Activated naive CD4-positive, alpha-beta T cell treated with anti-CD3 and anti-CD28 coated beads for 36 hours (primary cell): Measurements from ENCODE around the gene TUSC1. TPM values are rescaled to one million over a fixed set of nuclear protein-coding genes. Genes with fewer than 3 reads are reported as not detected.
"Not testable (repeated sequence)": the region's sequence is repeated elsewhere in the genome, so short reads cannot be mapped to it uniquely, and the experiment has no call there.

ENCODE experiments used
- CTCF ChIA-PET: fragments of 350-600 bp; sonication (Branson Sonifier 250); formaldehyde crosslinking; loops from one replicate; lab custom pipeline; 2021; ENCODE audit warnings: antibody characterized with exemption; lab: Charles Lee
- DNase-seq: peaks from one replicate; pipeline ENCODE4 v3.0.0-alpha.2; 2020
- H3K27ac Mint-ChIP-seq: one replicate; pipeline ENCODE4 v1.8.0; 2021; ENCODE audit warnings: mild to moderate bottlenecking, mixed read lengths
- H3K27me3 Mint-ChIP-seq: one replicate; pipeline ENCODE4 v1.8.0; 2021; ENCODE audit warnings: low read depth, mixed read lengths
- H3K36me3 Mint-ChIP-seq: one replicate; pipeline ENCODE4 v1.8.0; 2021; ENCODE audit warnings: low read depth, mixed read lengths
- H3K4me1 Mint-ChIP-seq: one replicate; pipeline ENCODE4 v1.8.0; 2021; ENCODE audit warnings: low read depth, mixed read lengths
- H3K4me3 Mint-ChIP-seq: one replicate; pipeline ENCODE4 v1.8.0; 2021; ENCODE audit warnings: mild to moderate bottlenecking, moderate library complexity, mixed read lengths
- H3K9me3 Mint-ChIP-seq: one replicate; pipeline ENCODE4 v1.8.0; 2021; ENCODE audit warnings: mixed read lengths
- intact Hi-C: fragments of 100-400 bp; cut with micrococcal nuclease; formaldehyde crosslinking; loops from one replicate; pipeline ENCODE4 v1.15.1; 2023
- total RNA-seq, 2 experiments: library from RNA; stranded (reverse); gene quantifications; one replicate each; pipeline ENCODE4 v1.2.3, GENCODE V29; 2021

TUSC1 gene
- not detected for total RNA-seq

DNA sequence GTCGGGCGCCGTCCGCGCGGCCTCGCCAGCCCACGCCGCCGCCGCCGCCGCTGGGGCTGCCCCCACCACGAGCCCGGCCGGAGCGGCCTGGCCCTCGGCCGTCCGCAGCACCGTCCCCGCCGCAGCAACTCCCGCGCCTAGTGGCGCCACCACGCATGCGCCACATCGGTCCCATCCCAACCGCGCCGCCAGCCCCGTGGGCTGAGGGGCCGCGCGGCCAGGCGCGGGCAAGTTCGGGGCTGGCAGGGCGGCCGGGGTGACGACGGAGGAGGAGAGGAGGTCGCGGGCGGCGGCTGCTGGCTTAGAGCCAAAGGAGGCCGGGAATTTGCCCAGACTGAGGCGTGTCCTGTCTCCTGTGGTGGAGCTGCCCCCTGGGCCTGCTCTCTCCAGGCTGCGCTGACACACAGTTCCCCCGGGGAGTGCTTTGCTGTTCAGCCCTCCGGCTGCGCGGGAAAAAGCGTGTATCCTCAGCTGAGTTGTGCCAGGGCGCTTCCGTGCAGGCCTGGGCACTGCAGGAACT lies at the start of gene TUSC1:
TUSC1 (minus strand) TSS at position 298 of the 520 bp plus-strand sequence; CDS start at position 166, 132 bp downstream.
- intact Hi-C loops = no loop called here
- DNase-seq = peak; percentile 8
- CTCF ChIA-PET = no interaction called here
- Mint-ChIP-seq H3K4me1 (peaks cover 3% of the 10 kb centered on the region), H3K27me3 (peaks cover 29% of the 10 kb centered on the region), H3K4me3 (peak within 1 kb of the TSS; percentile 27), H3K27ac (no peak within 1 kb of the TSS), H3K36me3 (peaks cover 2% of the 10 kb centered on the region), H3K9me3 (peaks cover 4% of the 10 kb centered on the region)

DNA sequence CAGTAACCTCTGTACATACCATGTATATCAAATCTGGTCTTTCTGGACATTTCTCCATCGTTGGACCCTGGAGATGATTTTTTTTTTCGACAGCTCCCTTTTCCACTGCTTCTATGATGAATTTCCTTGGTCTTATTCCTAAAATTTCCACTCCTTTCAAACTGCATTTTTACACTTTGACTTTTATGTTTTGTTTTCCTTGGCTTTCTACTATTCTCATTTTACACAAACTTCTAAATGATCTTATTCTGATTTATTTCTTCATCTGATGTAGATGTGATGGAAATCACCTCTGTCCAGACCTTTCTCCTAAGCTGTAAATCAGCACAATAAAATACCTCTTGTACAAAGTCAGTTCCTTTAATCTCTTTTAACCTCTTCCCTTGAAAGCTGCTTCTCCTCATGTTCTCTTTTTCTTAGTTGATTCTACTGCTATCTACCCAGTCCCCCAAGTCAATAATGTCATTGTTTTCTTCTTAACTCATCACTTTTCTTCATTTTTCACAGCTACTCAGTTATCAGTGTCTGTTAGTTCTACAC lies 48.7 kb upstream of the TUSC1 start:
- intact Hi-C loops = no loop called here
- DNase-seq = no peak
- Mint-ChIP-seq H3K36me3 (no peaks in the 10 kb centered on the region), H3K4me1 (no peaks in the 10 kb centered on the region), H3K4me3 (no peak overlapping the region), H3K9me3 (peaks cover 7% of the 10 kb centered on the region), H3K27ac (no peak overlapping the region), H3K27me3 (no peaks in the 10 kb centered on the region)
- CTCF ChIA-PET = no interaction called here

DNA sequence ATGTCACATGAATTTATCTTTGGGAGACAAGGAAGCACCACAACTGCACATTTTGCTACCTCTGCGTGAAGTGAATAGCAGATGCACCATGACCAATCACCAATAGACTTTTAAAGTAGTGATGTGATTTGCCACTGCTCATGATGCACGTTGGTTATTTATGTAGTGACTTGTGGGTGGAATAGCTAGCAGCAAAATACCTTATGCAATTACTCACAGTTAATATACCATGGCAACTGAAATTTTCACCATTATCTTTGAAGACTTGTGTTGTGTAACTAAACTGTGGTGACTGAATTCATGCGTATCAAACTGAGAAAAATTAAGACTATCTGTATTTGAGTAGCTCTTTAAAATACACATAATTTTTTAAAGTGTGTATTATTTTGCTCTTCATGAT lies 46.2 kb upstream of the TUSC1 start:
- no peak for DNase-seq
- no peak overlapping the region for H3K27ac Mint-ChIP-seq
- H3K9me3 Mint-ChIP-seq = peaks cover 2% of the 10 kb centered on the region
- intact Hi-C loops = no loop called here
- no peaks in the 10 kb centered on the region for H3K36me3 Mint-ChIP-seq
- CTCF ChIA-PET = no interaction called here
- H3K4me3 Mint-ChIP-seq = no peak overlapping the region
- no peaks in the 10 kb centered on the region for H3K4me1 Mint-ChIP-seq
- H3K27me3 Mint-ChIP-seq = no peaks in the 10 kb centered on the region

DNA sequence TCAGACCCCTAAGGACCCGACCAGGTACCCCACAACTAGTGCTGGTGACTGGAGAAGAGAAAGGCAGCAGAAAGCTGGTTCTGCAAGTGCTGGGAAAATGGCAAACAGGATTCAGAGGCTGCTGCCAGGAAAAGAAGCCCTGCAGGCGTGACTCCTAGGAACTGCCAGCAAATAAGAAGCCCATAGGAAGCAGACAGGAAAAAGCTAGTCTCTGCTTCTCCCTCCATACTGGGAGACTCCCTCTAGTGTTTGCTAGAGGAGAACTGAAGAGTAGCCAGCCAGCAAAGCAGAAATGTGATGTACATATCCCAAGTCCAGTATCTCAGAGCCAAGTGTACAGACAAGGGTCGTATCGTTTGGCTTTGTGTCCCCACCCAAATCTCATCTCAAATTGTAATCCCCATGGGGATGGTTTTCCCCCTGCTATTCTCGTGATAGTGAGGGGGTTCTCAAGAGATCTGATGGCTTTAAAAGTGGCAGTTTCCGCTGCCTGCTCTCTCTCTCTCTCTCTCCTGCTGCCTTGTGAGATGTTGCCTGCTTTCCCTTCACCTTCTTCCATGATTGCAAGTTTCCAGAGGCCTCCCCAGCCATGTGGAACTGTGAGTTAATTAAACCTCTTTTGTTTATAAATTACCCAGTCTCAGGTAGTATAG lies 38.1 kb upstream of the TUSC1 start:
- Mint-ChIP-seq H3K9me3 (peaks cover 6% of the 10 kb centered on the region), H3K27ac (no peak overlapping the region), H3K36me3 (no peaks in the 10 kb centered on the region), H3K4me3 (no peak overlapping the region), H3K27me3 (no peaks in the 10 kb centered on the region), H3K4me1 (no peaks in the 10 kb centered on the region)
- intact Hi-C loops = no loop called here
- CTCF ChIA-PET = no interaction called here
- no peak for DNase-seq

DNA sequence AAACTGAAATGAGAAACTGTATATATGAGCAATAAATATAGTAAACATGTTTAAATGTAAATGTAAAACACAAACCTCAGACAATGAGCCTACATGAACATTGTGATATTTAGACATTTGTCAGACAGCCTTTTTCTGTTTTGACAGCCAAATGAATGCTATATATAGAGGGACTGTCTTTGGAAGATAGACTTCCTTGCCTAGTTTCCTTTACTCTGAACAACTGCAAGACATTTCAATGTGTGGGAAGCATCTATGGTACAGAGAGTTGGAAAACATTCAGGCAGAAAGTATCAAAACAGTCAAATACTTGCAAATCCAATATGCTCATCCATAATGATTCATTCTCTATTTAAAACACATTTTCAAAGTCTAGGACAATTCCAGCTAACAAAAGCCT lies 31.7 kb upstream of the TUSC1 start:
- CTCF ChIA-PET = no interaction called here
- no peak overlapping the region for H3K4me3 Mint-ChIP-seq
- H3K36me3 Mint-ChIP-seq = no peaks in the 10 kb centered on the region
- no peak for DNase-seq
- H3K9me3 Mint-ChIP-seq = peaks cover 6% of the 10 kb centered on the region
- no peaks in the 10 kb centered on the region for H3K27me3 Mint-ChIP-seq
- H3K4me1 Mint-ChIP-seq = no peaks in the 10 kb centered on the region
- no peak overlapping the region for H3K27ac Mint-ChIP-seq
- intact Hi-C loops = no loop called here

DNA sequence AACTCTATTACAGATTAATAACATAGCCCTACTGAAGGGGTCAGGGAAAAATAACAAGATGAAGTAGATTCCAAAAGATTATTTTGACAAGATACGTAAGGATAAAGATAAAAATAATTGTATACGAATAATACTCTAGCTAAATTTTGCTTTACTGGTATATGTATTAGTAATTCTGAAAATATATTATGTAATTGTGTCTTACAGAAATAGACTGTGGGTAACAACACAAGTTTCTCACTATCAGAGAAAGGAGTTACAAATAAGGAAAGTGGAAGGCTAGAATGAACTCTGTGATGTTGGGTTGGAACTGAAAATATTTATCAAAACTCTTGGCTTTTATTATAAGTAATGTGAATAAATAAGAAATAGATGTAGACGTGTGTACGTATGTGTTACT lies 26.6 kb upstream of the TUSC1 start:
- Mint-ChIP-seq H3K4me1 (no peaks in the 10 kb centered on the region), H3K4me3 (no peak overlapping the region), H3K9me3 (peaks cover 2% of the 10 kb centered on the region), H3K27me3 (no peaks in the 10 kb centered on the region), H3K27ac (no peak overlapping the region), H3K36me3 (no peaks in the 10 kb centered on the region)
- intact Hi-C loops = no loop called here
- DNase-seq = no peak
- CTCF ChIA-PET = no interaction called here

DNA sequence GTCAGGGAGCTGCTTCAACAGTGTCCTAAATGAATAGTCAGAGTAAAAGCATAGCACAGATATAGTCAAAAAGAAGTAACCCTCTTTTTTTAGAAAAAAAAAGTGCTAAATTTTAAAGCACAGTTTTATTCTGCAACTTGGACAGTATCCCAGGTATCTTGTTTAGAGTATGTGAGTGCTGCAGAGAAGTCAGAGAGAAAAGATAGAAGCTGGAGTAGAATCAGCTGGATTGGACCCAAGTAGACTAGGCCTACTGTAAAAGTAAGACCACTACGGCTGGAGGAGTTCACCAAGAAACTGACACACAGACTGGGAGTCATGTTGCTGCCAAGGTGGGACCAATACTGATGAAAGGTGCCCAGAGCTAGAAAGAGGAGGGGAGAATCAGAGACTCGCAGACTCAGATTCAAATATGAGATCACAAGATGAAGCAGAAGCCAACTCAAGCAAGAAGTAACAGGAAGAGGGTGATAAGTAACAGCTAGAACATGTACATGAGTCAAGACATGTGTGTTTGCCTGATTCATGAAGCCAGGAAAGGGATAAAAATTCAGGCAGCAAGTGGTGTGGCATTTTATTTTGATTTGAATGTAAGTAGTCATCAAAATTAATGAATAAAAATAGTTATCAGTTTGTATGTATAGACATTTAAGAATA lies 25.6 kb upstream of the TUSC1 start:
- CTCF ChIA-PET = no interaction called here
- Mint-ChIP-seq H3K36me3 (no peaks in the 10 kb centered on the region), H3K27me3 (no peaks in the 10 kb centered on the region), H3K27ac (no peak overlapping the region), H3K4me1 (no peaks in the 10 kb centered on the region), H3K9me3 (peaks cover 2% of the 10 kb centered on the region), H3K4me3 (no peak overlapping the region)
- intact Hi-C loops = no loop called here
- no peak for DNase-seq

DNA sequence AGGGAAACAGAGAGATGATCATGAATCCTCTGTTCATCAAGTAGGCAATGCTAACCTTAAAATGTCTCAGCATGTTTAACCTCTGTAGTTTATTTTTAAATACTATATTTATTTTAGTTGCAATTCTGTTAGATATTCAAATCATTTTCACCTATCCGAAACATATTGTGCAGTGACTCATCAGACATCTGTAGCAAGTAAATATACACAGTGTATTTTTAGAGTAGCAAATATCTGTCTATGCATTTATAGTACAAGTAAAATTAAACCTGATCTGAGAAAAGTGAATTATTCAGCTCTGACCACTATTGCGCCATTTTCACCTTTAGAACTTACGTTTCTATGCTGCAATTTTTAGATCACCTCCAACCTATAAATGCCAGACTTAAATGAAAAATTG lies 24.3 kb upstream of the TUSC1 start:
- H3K27me3 Mint-ChIP-seq = no peaks in the 10 kb centered on the region
- no peaks in the 10 kb centered on the region for H3K36me3 Mint-ChIP-seq
- intact Hi-C loops = no loop called here
- H3K9me3 Mint-ChIP-seq = peaks cover 2% of the 10 kb centered on the region
- no peak for DNase-seq
- H3K4me3 Mint-ChIP-seq = no peak overlapping the region
- H3K4me1 Mint-ChIP-seq = no peaks in the 10 kb centered on the region
- CTCF ChIA-PET = interaction anchor here (0.7 kb wide), 2 partner anchors 14 to 119 kb away, joined by 3 to 4 read pairs; no protein-coding TSS in a partner anchor
- H3K27ac Mint-ChIP-seq = no peak overlapping the region

DNA sequence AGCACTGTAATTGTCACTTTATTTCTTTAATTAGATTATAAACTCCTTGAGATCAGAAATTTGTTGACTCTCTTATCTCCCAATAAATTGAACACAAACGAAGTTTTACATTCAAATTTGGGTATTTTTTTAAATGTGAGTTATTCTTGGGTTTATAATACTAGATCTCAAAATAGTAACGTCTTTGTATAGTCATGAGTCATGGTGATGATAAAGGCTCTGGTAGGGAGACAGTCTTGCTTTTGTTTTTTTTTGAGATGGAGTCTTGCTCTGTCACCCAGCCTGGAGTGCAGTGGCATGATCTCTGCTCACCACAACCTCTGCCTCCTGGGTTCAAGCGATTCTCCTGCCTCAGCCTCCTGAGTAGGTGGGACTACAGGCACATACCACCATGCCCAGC lies 22.7 kb upstream of the TUSC1 start:
- H3K27me3 Mint-ChIP-seq, CTCF ChIA-PET, DNase-seq, H3K4me3 Mint-ChIP-seq, H3K4me1 Mint-ChIP-seq, H3K27ac Mint-ChIP-seq, H3K36me3 Mint-ChIP-seq, H3K9me3 Mint-ChIP-seq, intact Hi-C loops: not testable (repeated sequence)

DNA sequence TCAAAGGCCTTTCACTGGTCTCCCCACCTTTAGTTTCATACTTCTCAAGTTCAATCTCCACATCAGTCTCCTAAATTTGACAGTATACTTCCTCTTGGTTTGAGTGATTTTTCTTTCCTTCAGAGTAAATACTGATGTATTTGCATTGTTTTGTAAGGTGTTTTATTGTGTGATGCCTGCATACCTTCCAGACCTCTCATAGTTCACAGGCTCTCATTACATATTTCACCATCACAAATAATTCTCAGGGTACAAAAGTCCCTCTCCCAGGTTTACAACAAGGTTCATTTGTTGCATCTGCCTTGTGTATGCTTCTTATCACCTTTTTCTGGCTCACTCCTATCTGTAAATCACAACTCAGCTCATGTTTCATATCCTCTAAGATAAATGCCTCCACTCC lies 22.2 kb upstream of the TUSC1 start:
- Mint-ChIP-seq H3K4me3 (no peak overlapping the region), H3K36me3 (no peaks in the 10 kb centered on the region), H3K27ac (no peak overlapping the region), H3K27me3 (no peaks in the 10 kb centered on the region), H3K4me1 (no peaks in the 10 kb centered on the region), H3K9me3 (peaks cover 2% of the 10 kb centered on the region)
- CTCF ChIA-PET = no interaction called here
- intact Hi-C loops = no loop called here
- DNase-seq = no peak

DNA sequence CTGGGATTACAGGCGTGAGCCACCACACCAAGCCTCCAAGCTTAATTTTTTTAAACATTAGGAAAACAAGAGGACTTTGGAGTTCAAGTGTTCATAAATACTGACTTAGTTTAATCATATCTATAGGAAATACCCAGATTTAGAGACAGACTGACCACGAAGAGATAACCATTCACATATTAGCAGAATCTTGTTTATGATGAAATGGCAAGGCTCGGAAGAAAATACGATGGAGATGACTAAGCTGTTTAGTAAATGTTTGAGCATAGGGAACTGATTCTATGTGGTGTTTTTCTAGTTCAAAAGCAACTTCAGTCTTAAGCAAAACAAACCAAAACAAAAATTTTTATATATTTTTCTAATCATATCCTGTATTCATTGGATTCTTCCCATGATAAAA lies 13.5 kb upstream of the TUSC1 start:
- intact Hi-C loops = no loop called here
- H3K36me3 Mint-ChIP-seq = no peaks in the 10 kb centered on the region

DNA sequence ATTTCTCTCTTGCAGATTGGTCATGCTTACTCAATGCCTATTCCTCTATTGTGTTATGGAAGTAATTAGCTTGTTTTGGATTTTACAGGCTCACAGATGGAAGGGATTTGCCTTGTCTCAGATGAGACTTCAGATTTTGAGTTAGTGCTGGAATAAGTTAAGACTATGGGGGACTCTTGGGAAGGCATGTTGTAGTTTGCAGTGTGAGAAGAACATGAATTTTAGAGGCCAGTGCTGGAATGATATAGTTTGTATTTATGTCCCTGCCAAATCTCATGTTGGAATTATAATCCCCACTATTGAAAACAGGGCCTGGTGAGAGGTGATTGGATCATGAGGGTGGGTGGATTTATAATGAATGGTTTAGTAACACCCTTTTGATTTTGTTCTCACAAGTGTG lies 6.1 kb upstream of the TUSC1 start:
- Mint-ChIP-seq H3K27ac (no peak overlapping the region), H3K4me1 (no peaks in the 10 kb centered on the region), H3K27me3 (peaks cover 2% of the 10 kb centered on the region), H3K36me3 (no peaks in the 10 kb centered on the region), H3K4me3 (no peak overlapping the region), H3K9me3 (peaks cover 10% of the 10 kb centered on the region)
- intact Hi-C loops = no loop called here
- CTCF ChIA-PET = no interaction called here
- DNase-seq = no peak

More for the DNA sequence above, 13.5 kb upstream of the TUSC1 start:
- Mint-ChIP-seq H3K27me3 (no peaks in the 10 kb centered on the region), H3K4me1 (no peaks in the 10 kb centered on the region), H3K9me3 (peaks cover 7% of the 10 kb centered on the region), H3K27ac (no peak overlapping the region), H3K4me3 (no peak overlapping the region)
- CTCF ChIA-PET = no interaction called here
- DNase-seq = no peak

DNA sequence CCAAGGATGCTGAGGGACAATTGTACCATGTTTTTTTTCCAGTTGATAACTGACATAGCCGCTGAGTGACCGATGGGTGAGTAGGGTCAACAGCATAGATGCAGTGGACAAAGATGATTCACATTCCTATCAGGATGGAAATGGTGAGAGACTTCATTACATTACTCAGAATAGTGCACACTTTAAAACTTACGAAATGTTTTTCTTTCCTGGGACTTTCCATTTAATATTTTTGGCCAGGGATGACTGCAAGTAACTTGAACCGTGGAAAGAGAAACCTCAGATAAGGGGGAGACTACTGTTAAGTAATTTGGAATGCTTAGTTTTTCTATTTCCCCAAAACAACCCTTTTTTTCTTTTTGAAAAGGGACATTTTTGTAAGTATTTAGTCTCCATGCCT lies 3.0 kb upstream of the TUSC1 start:
- peaks cover 3% of the 10 kb centered on the region for H3K4me1 Mint-ChIP-seq
- no peak overlapping the region for H3K4me3 Mint-ChIP-seq
- peaks cover 10% of the 10 kb centered on the region for H3K9me3 Mint-ChIP-seq
- H3K27ac Mint-ChIP-seq = no peak overlapping the region
- peaks cover 20% of the 10 kb centered on the region for H3K27me3 Mint-ChIP-seq
- intact Hi-C loops = no loop called here
- CTCF ChIA-PET = no interaction called here
- peaks cover 2% of the 10 kb centered on the region for H3K36me3 Mint-ChIP-seq
- DNase-seq = no peak
